ENCODE data around the gene RAB43. TPM values are rescaled to one million over a fixed set of nuclear protein-coding genes. Genes with fewer than 3 reads are reported as not detected.
"Not testable (repeated sequence)": the region's sequence is repeated elsewhere in the genome, so short reads cannot be mapped to it uniquely, and the experiment has no call there.

The RAB43 gene
- polyA plus RNA-seq, 2 of the 4 experiments (the other 2 are of a cell fraction) = 1.6 to 2.9 TPM

DNA sequence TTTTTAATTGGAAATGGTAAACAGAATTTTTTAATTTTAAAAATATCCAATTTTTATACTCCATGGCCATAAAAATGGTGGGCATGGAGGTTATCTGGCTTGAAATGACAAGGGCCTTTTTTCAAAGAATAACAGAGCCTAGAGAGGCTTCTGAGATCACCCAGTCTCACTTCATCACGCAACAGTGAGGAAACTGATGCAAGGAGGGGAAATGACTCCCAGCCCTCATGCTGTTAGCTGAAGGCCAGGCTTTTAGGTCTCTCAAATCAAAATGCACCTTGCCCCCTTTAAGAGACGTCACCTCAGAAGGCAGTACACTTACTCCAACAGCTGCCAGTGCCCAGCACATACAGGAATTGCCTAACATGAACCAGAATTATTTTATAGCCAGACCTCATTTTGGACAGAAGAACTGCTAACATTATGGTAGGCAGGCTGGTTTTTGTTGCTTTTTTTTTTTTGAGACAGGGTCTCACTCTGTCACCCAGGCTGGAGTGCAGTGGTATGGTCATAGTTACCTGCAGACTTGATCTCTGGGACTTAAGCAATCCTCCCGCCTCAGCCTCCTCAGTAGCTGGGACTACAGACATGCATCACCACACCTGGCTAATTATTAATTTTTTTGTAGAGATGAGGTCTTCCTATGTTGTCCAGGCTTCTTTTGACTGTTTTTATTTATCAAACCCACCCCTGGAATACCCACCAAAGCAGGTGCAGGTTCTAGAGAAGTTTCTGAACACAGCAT, 9.1 kb downstream of the RAB43 start:
- FAIRE-seq (no peak), ATAC-seq (no peak; a peak in 1 of 6 replicates), DNase-seq (ENCODE audit: low read depth in 1 of 2, low spot score in 1 of 2) (no peak)
- Histone ChIP-seq H3K4me2 (no peak overlapping the region), H3K4me1 (peaks cover 17% of the 10 kb centered on the region; the same call in 2 of the 3 replicates), H3K9me3 (no peaks in the 10 kb centered on the region), H3K4me3 (no peak overlapping the region), H3K27ac (no peak overlapping the region; a peak in 1 of 6 replicates)
- TF ChIP-seq BHLHE40 (IDR thresholded peaks at IDR 0.05; ENCODE audit: low read depth, low read length) (no peak), HOXA7 (CRISPR knock-in tag; IDR thresholded peaks at IDR 0.05) (no peak), GATA3 (IDR thresholded peaks at IDR 0.05; ENCODE audit: borderline replicate concordance) (no peak), ESRRA (IDR thresholded peaks at IDR 0.05; ENCODE audit: borderline replicate concordance, low read length) (no peak), PHF8 (IDR thresholded peaks at IDR 0.05; ENCODE audit: borderline replicate concordance, low read depth) (no peak), MYC (IDR thresholded peaks at IDR 0.05; ENCODE audit: borderline replicate concordance, low read length) (no peak), HEYL (CRISPR knock-in tag; IDR thresholded peaks at IDR 0.05) (no peak), RAD21 (conservative IDR thresholded peaks at IDR 0.05 in 1 of 2, IDR thresholded peaks at IDR 0.05 in 1 of 2) (no peak), JUN (IDR thresholded peaks at IDR 0.05) (no peak), NR3C1 (IDR thresholded peaks at IDR 0.05) (no peak), CHD2 (IDR thresholded peaks at IDR 0.05; ENCODE audit: low read length, partially characterized antibody) (no peak)
- TF ChIP-seq, protein P1, sequence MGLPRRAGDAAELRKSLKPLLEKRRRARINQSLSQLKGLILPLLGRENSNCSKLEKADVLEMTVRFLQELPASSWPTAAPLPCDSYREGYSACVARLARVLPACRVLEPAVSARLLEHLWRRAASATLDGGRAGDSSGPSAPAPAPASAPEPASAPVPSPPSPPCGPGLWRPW (IDR thresholded peaks at IDR 0.05) = no peak
- TF ChIP-seq, protein P2, sequence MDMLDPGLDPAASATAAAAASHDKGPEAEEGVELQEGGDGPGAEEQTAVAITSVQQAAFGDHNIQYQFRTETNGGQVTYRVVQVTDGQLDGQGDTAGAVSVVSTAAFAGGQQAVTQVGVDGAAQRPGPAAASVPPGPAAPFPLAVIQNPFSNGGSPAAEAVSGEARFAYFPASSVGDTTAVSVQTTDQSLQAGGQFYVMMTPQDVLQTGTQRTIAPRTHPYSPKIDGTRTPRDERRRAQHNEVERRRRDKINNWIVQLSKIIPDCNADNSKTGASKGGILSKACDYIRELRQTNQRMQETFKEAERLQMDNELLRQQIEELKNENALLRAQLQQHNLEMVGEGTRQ (IDR thresholded peaks at IDR 0.05) = no peak
- ChIA-PET POLR2A (interaction anchor here (1.2 kb wide), 1 partner anchor 9 kb away, joined by 6 read pairs; the partner anchor contains the start of gene RAB43), CTCF (interaction anchor here (0.9 kb wide), 1 partner anchor 59 kb away, joined by 3 read pairs; no protein-coding TSS in a partner anchor)
- 78% methylated on average over 3 of the region's 3 CpGs for WGBS (ENCODE audit: missing lambda C conversion rate)

DNA sequence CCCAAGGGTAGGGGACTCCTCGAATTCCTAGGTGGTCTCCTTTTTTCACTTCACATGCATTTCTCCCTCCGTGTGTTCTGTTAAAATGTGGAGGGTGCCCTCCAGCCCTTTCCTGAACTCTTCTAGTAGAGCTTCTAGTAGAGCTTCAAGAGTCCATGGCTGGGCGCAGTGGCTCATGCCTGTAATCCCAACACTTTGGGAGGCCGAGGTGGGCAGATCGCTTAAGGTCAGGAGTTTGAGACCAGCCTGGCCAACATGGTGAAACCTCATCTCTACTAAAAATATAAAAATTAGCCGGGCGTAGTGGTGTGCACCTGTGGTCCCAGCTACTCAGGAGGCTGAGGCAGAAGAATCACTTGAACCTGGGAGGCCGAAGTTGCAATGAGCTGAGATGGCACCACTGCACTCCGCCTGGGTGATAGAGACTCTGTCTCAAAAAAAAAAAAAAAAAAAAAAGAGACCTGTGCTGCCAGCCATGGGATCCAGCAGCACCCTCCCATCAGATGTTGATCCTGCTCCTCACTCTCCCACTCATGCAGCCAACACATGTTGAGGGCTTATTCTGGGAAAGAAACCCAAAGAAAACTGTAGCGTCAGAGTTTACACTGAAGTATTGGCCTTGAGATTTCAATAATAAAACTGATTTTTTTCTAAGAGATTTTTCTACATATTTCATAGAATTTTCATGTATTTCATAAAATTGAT, 10.4 kb downstream of the RAB43 start:
- FAIRE-seq; DNase-seq (ENCODE audit: low read depth in 1 of 2, low spot score in 1 of 2); H3K27ac ChIP-seq; H3K4me2 ChIP-seq; H3K4me3 ChIP-seq; ATAC-seq; H3K9me3 ChIP-seq: not testable (repeated sequence)
- ChIA-PET CTCF (interaction anchor here (0.9 to 1.1 kb wide), 2 partner anchors 58 kb away, joined by 3 read pairs; no protein-coding TSS in a partner anchor), POLR2A (interaction anchor here (1.2 kb wide), 1 partner anchor 10 kb away, joined by 6 read pairs; the partner anchor contains the start of gene RAB43)
- 92% methylated on average over 9 of the region's 10 CpGs for WGBS (ENCODE audit: missing lambda C conversion rate)
- peaks cover 10% of the 10 kb centered on the region; the same call in 2 of the 3 replicates for H3K4me1 ChIP-seq

DNA sequence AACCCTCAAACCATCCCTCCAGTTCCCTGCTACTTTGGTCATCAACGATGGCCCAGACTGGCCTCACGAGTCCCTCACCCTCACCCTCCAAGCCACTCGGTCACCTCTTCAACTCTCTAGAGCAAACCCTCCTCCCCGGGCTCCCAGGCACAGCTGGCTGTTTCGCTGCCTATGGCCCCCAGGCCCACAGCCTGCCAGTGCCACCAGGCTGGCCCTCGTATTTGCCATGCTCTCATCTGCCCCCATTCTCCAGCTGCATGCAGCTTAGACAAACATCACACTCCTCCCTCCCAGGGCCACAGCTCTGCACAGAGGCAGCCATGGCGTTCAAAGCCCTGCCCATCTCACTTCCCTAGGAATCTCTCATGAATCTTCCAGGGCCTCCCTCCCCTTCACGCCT, 13.8 kb downstream of the RAB43 start:
- H3K27ac ChIP-seq = no peak overlapping the region
- ChIA-PET POLR2A (no interaction called here), CTCF (interaction anchor here (1.5 to 2.3 kb wide), 2 partner anchors 15 to 137 kb away, joined by 5 to 8 read pairs; partner anchors contain the start of gene RAB43)
- H3K4me3 ChIP-seq = no peak overlapping the region
- DNase-seq (ENCODE audit: low read depth in 1 of 2, low spot score in 1 of 2) = no peak
- TF ChIP-seq CBX8 (IDR thresholded peaks at IDR 0.05) (no peak), JUN (IDR thresholded peaks at IDR 0.05) (no peak), POLR2AphosphoS2 (conservative IDR thresholded peaks at IDR 0.05; ENCODE audit: low read length) (no peak), EP300 (IDR thresholded peaks at IDR 0.05) (no peak), HEYL (CRISPR knock-in tag; IDR thresholded peaks at IDR 0.05) (no peak), SREBF2 (IDR thresholded peaks at IDR 0.05) (no peak), ZFP36 (IDR thresholded peaks at IDR 0.05; ENCODE audit: borderline replicate concordance, partially characterized antibody) (no peak), FOSL2 (IDR thresholded peaks at IDR 0.05) (no peak), FOSL2 (CRISPR knock-in tag; IDR thresholded peaks at IDR 0.05) (no peak)
- H3K4me2 ChIP-seq = no peak overlapping the region
- no peak for ATAC-seq
- FAIRE-seq = no peak
- 87% methylated on average over 7 of the region's 8 CpGs for WGBS (ENCODE audit: missing lambda C conversion rate)
- peaks cover 4% of the 10 kb centered on the region; the same call in 2 of the 3 replicates for H3K4me1 ChIP-seq
- H3K9me3 ChIP-seq = no peaks in the 10 kb centered on the region
